ENCODE measurements around the gene DNMT1.

GRCh38 chr19:10134040-10134439 is 60.7 kb downstream of the DNMT1 start:
- no peak for TF ChIP-seq POLR2A (IDR thresholded peaks at IDR 0.05)
- no peak for TF ChIP-seq EP300 (IDR thresholded peaks at IDR 0.05)
- TF ChIP-seq POLR2AphosphoS5 (IDR thresholded peaks at IDR 0.05) = no peak
- TF ChIP-seq, protein P1, sequence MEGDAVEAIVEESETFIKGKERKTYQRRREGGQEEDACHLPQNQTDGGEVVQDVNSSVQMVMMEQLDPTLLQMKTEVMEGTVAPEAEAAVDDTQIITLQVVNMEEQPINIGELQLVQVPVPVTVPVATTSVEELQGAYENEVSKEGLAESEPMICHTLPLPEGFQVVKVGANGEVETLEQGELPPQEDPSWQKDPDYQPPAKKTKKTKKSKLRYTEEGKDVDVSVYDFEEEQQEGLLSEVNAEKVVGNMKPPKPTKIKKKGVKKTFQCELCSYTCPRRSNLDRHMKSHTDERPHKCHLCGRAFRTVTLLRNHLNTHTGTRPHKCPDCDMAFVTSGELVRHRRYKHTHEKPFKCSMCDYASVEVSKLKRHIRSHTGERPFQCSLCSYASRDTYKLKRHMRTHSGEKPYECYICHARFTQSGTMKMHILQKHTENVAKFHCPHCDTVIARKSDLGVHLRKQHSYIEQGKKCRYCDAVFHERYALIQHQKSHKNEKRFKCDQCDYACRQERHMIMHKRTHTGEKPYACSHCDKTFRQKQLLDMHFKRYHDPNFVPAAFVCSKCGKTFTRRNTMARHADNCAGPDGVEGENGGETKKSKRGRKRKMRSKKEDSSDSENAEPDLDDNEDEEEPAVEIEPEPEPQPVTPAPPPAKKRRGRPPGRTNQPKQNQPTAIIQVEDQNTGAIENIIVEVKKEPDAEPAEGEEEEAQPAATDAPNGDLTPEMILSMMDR (IDR thresholded peaks at IDR 0.05) = no peak
